GM10248 (cell line): ENCODE data around the gene HOXB2.

Experiments
- CTCF ChIA-PET: fragments of 300-600 bp; sonication (Branson Sonifier 250); formaldehyde crosslinking; extraction: SDS; loops from one replicate; lab custom pipeline; 2021; ENCODE audit warnings: antibody characterized with exemption; lab: Yijun Ruan, JAX
- POLR2A ChIA-PET: fragments of 350-650 bp; sonication (Branson Sonifier 250); formaldehyde crosslinking; extraction: SDS; loops from one replicate; lab custom pipeline; 2020; ENCODE audit warnings: antibody characterized with exemption; lab: Yijun Ruan, JAX
- DNase-seq: peaks from one replicate; pipeline ENCODE4 v3.0.0; 2012; ENCODE audit errors: extremely low spot score
- TF ChIP-seq, protein P1 (sequence below): IDR thresholded peaks from 2 replicates; pipeline ENCODE4 v1.5.1; 2012; ENCODE audit warnings: mild to moderate bottlenecking, low read depth; ENCODE audit errors: extremely low read depth, missing control alignments, control extremely low read depth

The HOXB2 gene

DNA sequence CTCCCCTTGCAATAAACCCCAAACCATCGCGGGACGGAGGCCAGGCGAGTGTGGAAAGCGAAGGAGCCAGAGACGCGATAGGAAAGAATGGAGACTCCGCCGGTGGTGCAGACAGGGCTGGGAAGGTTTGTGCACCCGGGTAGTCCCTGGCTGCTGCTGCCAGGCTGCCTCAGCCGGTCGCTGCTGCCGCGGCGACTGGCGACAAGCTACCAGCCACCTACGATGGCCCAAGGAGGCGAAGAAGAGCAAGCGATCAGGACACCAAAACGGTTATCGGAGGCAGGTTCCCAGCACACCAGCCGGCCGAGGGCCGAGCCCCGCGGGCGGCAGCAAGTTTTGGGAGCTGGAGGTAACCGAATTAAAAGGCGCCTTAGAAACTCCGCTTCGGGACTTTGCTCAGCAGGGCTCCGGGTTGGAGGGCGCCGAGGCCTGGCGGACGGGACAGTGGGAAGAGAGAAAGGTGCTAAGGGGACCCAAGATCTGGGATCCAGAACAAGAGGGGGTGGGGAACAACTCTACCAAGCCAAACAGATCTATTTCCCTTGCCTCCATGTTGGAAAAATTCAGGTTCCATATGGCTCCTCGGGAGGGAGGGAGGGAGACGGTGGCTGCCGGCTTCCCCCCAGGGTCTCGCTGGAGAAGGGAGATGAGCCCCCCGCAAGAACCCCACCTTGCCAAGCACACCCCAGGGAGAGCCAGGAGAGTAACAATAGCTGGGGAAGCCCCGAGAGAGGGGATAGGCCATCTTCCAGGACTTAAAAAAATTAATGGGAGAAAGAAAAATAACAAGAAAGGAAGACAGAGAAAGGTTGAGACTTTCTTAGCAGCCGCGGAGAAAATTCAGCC, 9.7 kb upstream of the HOXB2 start:
- no peak for DNase-seq
- TF ChIP-seq, protein P1, sequence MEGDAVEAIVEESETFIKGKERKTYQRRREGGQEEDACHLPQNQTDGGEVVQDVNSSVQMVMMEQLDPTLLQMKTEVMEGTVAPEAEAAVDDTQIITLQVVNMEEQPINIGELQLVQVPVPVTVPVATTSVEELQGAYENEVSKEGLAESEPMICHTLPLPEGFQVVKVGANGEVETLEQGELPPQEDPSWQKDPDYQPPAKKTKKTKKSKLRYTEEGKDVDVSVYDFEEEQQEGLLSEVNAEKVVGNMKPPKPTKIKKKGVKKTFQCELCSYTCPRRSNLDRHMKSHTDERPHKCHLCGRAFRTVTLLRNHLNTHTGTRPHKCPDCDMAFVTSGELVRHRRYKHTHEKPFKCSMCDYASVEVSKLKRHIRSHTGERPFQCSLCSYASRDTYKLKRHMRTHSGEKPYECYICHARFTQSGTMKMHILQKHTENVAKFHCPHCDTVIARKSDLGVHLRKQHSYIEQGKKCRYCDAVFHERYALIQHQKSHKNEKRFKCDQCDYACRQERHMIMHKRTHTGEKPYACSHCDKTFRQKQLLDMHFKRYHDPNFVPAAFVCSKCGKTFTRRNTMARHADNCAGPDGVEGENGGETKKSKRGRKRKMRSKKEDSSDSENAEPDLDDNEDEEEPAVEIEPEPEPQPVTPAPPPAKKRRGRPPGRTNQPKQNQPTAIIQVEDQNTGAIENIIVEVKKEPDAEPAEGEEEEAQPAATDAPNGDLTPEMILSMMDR = no peak
- ChIA-PET CTCF (interaction anchor here (1.1 to 1.2 kb wide), 2 partner anchors 203 to 295 kb away, joined by 3 read pairs; no protein-coding TSS in a partner anchor), POLR2A (no interaction called here)

DNA sequence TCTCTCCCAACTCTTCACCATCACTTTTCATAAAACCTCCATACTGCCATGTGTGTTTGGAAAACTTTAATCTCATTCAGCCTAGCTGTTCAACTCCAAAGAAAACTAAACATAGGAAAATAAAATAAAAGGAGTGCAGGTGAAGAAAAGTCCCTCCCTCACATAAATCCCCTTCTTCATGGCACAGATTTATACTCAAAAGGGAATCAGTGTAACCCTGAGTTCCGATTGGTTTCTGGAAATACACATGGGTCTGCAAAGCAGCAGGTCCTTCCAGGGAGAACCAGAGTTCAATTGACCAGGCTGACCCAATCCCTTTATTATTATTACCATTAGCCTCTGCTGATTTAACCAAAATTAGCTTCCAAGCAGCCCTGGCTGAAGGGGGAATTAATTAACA, 8.9 kb upstream of the HOXB2 start:
- ChIA-PET CTCF (no interaction called here), POLR2A (no interaction called here)

DNA sequence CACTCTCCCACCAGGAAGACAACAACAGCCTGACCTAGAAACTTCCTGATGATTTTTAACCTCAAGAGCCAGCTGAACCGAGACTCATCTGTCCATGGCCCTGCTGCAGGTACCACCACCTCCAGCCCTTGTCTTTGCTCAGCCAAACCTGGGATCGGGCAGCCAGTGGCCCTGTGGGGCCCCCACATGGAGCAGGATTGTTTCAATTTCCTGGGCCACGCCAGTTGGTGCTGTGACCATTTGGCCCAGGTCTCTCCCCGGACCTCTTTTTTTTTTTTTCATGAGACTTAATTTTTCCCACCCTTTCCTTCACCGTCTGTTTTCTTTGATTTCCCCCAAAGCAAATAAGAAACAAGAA, 8.3 kb upstream of the HOXB2 start:
- CTCF ChIA-PET = interaction anchor here (1.2 kb wide), 1 partner anchor 8 kb away, joined by 3 read pairs; no protein-coding TSS in a partner anchor
- no peak for DNase-seq
- TF ChIP-seq, protein P1 = no peak
- POLR2A ChIA-PET = no interaction called here

More for the DNA sequence above, 8.9 kb upstream of the HOXB2 start:
- DNase-seq = no peak
- TF ChIP-seq, protein P1 = no peak

DNA sequence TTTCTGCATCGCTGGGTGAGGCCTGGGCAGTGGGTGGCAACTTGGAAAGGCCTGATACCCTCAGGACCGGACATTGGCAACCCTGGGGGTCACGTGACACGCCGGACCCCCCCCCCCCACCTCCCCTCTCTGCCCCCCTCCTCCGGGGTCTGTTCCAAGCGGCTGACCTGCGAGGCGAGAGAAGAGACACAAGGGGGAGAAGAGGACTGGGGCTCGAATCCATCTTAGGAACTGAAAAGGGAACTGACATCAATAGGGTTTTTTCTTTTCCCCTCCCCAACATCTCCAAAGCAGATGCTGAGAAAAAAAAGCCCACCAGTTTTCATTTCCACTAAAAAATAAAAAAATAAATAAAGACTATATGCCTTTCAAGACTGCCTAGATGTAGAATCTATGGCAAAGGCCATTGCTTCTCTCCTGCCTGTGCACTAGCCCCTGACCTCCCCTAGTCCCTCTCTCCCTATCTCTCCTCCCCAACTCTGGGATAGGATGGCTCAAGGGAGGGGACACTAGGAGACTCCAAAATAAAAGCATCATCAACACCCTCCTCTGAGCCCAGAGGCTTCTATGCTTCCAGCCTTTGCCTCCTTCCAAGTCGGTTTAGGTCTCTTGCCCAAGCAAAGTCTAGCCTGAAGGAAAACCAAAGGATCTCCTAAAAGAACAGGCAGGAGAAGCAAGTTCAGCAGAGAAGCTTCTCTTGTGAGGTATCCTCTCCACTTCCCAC, 7.7 kb upstream of the HOXB2 start:
- ChIA-PET CTCF (interaction anchor here (1.2 kb wide), 1 partner anchor 9 kb away, joined by 3 read pairs; no protein-coding TSS in a partner anchor), POLR2A (interaction anchor here (0.5 kb wide), 1 partner anchor 226 kb away, joined by 6 read pairs; no protein-coding TSS in a partner anchor)
- DNase-seq = no peak
- TF ChIP-seq, protein P1 = no peak

DNA sequence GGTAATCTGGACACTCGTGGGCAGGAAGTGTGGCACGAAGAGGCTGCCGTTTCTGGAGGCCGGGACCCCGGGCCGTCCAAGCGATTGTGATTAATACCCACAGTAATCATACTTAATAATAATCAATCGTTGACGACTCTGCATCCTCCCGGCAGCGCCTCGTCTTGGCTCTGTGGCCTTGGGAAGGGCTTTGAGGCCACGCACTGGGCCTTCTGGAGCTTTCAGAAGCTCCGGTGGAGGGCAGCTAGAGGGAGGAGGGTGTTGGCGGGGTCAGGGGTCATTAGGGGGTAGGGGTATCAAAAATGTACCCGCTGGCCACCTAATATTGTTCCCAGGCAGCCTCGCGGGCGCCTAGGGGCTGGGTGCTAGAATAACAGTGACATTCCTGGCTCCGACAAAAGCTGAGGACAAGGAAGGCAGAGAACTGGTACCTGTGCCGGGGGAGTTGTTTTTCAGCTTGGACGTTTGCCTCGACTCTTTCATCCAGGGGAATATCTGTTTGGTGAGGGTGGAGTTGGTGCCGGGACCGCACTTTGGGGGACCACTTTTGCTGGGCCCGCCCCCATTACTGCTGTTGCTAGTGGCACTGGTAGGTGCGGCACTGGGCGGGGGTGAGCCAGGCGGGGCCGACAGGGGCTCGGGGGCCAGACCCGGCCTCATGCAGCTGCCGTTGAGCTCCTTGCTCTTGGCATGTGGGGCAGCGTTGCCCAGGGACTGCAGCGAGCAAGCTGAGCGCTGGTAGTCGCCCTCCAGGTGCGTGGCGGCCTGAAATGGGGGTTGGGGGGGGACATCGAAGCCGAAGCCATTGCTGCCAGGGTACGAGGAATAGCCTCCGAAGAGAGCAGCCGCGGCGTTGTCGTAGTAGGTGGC, 6.9 kb upstream of the HOXB2 start:
- DNase-seq = no peak
- CTCF ChIA-PET = interaction anchor here (1.2 kb wide), 1 partner anchor 9 kb away, joined by 3 read pairs; no protein-coding TSS in a partner anchor
- TF ChIP-seq, protein P1 = no peak
- POLR2A ChIA-PET = interaction anchor here (0.5 kb wide), 1 partner anchor 225 kb away, joined by 6 read pairs; no protein-coding TSS in a partner anchor

DNA sequence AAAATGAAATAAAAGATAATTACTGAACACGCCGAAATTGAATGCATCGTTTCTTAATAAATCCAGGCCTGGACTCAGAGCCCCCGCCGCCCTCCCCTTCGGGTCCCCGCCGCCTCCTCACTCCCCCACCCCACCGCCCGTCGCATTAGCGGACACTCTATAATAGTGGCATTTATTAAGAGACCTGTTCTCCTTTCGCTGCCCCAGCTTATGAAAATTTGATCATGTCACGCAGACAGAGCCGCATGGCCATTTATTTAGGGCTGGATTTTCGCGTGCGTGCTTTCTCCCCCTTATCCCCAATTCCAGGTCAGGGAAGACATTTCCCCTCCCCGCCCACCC, 6.3 kb upstream of the HOXB2 start:
- no peak for DNase-seq
- TF ChIP-seq, protein P1 = no peak
- POLR2A ChIA-PET = no interaction called here
- CTCF ChIA-PET = no interaction called here
